ENCODE results near the gene ZNF91. TPM values are rescaled to one million over a fixed set of nuclear protein-coding genes. Genes with fewer than 3 reads are reported as not detected.
"Not testable (repeated sequence)": the region's sequence is repeated elsewhere in the genome, so short reads cannot be mapped to it uniquely, and the experiment has no call there.

Gene ZNF91
- total and polyA plus RNA-seq, 9 of the 15 experiments (the other 6 are each of a cell fraction or from before 2014, with no cell fraction given), result 1.0 to 6.7 (median 3.2) TPM

DNA sequence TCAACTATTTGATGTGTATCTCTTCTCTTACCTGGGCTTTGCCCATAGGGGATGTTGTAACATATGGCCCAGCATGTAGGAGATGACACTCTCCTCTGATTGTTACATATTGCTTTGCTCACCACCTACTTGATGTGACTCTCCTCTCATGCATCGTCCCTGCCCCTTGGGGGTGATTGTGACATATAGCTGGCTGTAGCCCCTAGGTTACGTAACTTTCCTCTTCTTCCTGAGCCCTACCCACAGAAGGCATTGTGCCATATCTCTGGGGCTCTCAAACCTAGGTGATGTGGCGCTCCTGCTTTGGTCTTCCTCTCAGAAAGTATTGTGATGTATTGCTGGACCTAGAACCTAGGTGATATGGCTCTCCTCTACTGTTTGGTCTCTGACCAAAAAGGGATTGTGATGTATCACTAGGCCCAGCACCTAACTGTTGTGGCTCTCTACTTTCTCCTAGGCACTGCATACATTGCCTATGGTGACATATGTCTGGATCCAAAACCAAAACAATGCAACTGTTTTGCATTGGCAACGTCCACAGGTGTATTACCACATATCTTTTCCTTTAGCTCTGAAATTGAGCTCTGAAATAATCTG is 73.2 kb downstream of the ZNF91 start:
- no peak for DNase-seq (ENCODE audit: extremely low read depth in 1 of 4, low spot score in 3 of 4)
- CTCF ChIA-PET (ENCODE audit: low intra/inter-chr PET ratio), result no interaction called here
- POLR2A ChIA-PET, result no interaction called here
- no peak overlapping the region for H3K4me3 ChIP-seq
- no TSS peak for BruUV-seq (replicated peaks)
- H3K79me2 ChIP-seq (ENCODE audit: control insufficient read depth, insufficient read depth, low read length), result no peaks in the 10 kb centered on the region
- WGBS (ENCODE audit: insufficient coverage, low coverage, missing lambda C conversion rate), result 0% methylated on average over 4 of the region's 4 CpGs
- in situ Hi-C loops (cut with MboI), result no loop called here
- no peaks in the 10 kb centered on the region for H3K27me3 ChIP-seq (ENCODE audit: control insufficient read depth in 2 of 2, insufficient read depth in 2 of 2, low read length in 2 of 2)
- ATAC-seq, result no peak
- H3K9me3 ChIP-seq (replicated peaks; ENCODE audit: control insufficient read depth, insufficient read depth, low read depth, low read length), result no peaks in the 10 kb centered on the region
- H3K36me3 ChIP-seq (ENCODE audit: control insufficient read depth, insufficient read depth, low read length), result no peaks in the 10 kb centered on the region
- H3K4me2 ChIP-seq (ENCODE audit: insufficient read depth, low read length), result no peak overlapping the region
- no peak overlapping the region for H3K27ac ChIP-seq (ENCODE audit: extremely low read depth, low read depth, low read length)
- no peak overlapping the region for H2AFZ ChIP-seq (ENCODE audit: low read depth, low read length)
- no peak for TF ChIP-seq MIER1 (IDR thresholded peaks at IDR 0.05; ENCODE audit: low read depth)
- no peak for TF ChIP-seq ARID2 (IDR thresholded peaks at IDR 0.05)
- no peak for TF ChIP-seq NFIX (CRISPR knock-in tag; IDR thresholded peaks at IDR 0.05; ENCODE audit: low read depth)
- no peak for TF ChIP-seq ARID1B (IDR thresholded peaks at IDR 0.05)
- TF ChIP-seq FOXJ2 (tag; IDR thresholded peaks at IDR 0.05), result no peak
- H4K20me1 ChIP-seq (replicated peaks; ENCODE audit: control insufficient read depth, insufficient read depth, low read length), result no peaks in the 10 kb centered on the region
- no peaks in the 10 kb centered on the region for H3K4me1 ChIP-seq (replicated peaks in 1 of 2; ENCODE audit: control insufficient read depth in 2 of 2, insufficient read depth in 2 of 2, low read length in 2 of 2)
- intact Hi-C loops (cut with micrococcal nuclease), result loop anchor here (5.0 kb wide), 1 partner anchor 145 kb away; no protein-coding TSS in a partner anchor
- H3K9me1 ChIP-seq (ENCODE audit: control insufficient read depth, insufficient read depth, low read length), result no peaks in the 10 kb centered on the region
- no peak overlapping the region for H3K9ac ChIP-seq (ENCODE audit: insufficient read depth in 1 of 2, low read depth in 2 of 2, low read length in 2 of 2)
- no peak for FAIRE-seq

DNA sequence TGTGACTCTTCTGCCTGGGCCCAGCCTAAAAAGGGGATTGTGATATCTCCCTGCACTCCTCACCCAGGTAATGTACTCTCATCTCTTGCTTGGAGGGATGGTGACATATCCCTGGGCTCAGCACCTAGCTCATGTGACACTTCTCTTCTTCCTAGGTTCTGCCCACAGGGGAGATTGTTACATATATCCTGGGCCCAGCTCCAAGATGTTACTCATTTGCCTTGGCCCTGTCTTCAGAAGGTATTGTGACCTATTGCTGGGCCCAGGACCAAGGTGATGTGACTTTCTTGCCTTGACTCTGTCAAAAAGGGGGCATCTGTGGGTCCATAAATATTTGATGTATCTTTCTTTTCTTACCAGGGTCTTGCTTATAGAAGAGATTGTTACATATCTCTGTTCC is 73.9 kb downstream of the ZNF91 start:
- H3K9ac ChIP-seq (ENCODE audit: insufficient read depth in 1 of 2, low read depth in 2 of 2, low read length in 2 of 2); in situ Hi-C loops (cut with MboI); BruUV-seq (replicated peaks); H3K4me3 ChIP-seq; H3K36me3 ChIP-seq (ENCODE audit: control insufficient read depth, insufficient read depth, low read length); FAIRE-seq; H3K4me2 ChIP-seq (ENCODE audit: insufficient read depth, low read length); H3K27me3 ChIP-seq (ENCODE audit: control insufficient read depth in 2 of 2, insufficient read depth in 2 of 2, low read length in 2 of 2); ATAC-seq; CTCF ChIA-PET (ENCODE audit: low intra/inter-chr PET ratio); H4K20me1 ChIP-seq (replicated peaks; ENCODE audit: control insufficient read depth, insufficient read depth, low read length); H3K79me2 ChIP-seq (ENCODE audit: control insufficient read depth, insufficient read depth, low read length); H3K9me1 ChIP-seq (ENCODE audit: control insufficient read depth, insufficient read depth, low read length); H3K27ac ChIP-seq (ENCODE audit: extremely low read depth, low read depth, low read length); H3K9me3 ChIP-seq (replicated peaks; ENCODE audit: control insufficient read depth, insufficient read depth, low read depth, low read length); POLR2A ChIA-PET; DNase-seq (ENCODE audit: extremely low read depth in 1 of 4, low spot score in 3 of 4); H2AFZ ChIP-seq (ENCODE audit: low read depth, low read length); H3K4me1 ChIP-seq (replicated peaks in 1 of 2; ENCODE audit: control insufficient read depth in 2 of 2, insufficient read depth in 2 of 2, low read length in 2 of 2): not testable (repeated sequence)
- intact Hi-C loops (cut with micrococcal nuclease), result loop anchor here (5.0 kb wide), 1 partner anchor 146 kb away; no protein-coding TSS in a partner anchor

DNA sequence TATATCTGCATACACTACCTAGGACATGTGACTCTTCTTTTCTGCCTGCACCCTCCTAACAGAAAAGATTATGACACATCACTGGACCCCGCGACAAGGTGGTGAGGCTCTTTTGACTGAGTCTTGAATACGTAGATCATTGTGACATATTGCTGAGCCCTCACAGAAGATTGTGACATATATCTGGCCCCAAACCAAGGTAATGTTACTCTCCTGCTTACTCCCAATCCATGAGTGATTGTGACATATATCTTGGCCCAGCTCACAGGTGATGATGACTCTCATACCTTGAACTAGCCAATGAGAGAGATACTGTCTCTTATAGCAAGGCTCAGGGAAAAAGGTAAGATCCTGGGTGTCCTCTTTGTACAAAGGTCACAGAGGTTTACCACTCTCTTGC is 75.7 kb downstream of the ZNF91 start:
- H3K79me2 ChIP-seq (ENCODE audit: control insufficient read depth, insufficient read depth, low read length); H3K4me1 ChIP-seq (replicated peaks in 1 of 2; ENCODE audit: control insufficient read depth in 2 of 2, insufficient read depth in 2 of 2, low read length in 2 of 2); H3K27me3 ChIP-seq (ENCODE audit: control insufficient read depth in 2 of 2, insufficient read depth in 2 of 2, low read length in 2 of 2); H3K27ac ChIP-seq (ENCODE audit: extremely low read depth, low read depth, low read length); H3K9me3 ChIP-seq (replicated peaks; ENCODE audit: control insufficient read depth, insufficient read depth, low read depth, low read length); H3K4me3 ChIP-seq; BruUV-seq (replicated peaks); POLR2A ChIA-PET; ATAC-seq; H4K20me1 ChIP-seq (replicated peaks; ENCODE audit: control insufficient read depth, insufficient read depth, low read length); H3K4me2 ChIP-seq (ENCODE audit: insufficient read depth, low read length); intact Hi-C loops (cut with micrococcal nuclease); CTCF ChIA-PET (ENCODE audit: low intra/inter-chr PET ratio); H3K36me3 ChIP-seq (ENCODE audit: control insufficient read depth, insufficient read depth, low read length); in situ Hi-C loops (cut with MboI); H3K9ac ChIP-seq (ENCODE audit: insufficient read depth in 1 of 2, low read depth in 2 of 2, low read length in 2 of 2); DNase-seq (ENCODE audit: extremely low read depth in 1 of 4, low spot score in 3 of 4); H3K9me1 ChIP-seq (ENCODE audit: control insufficient read depth, insufficient read depth, low read length); FAIRE-seq; H2AFZ ChIP-seq (ENCODE audit: low read depth, low read length): not testable (repeated sequence)
- WGBS (ENCODE audit: insufficient coverage, low coverage, missing lambda C conversion rate), result 3% methylated on average over 3 of the region's 3 CpGs

Measured in K562 (cell line).